Progenitor cell of endocrine pancreas (in vitro differentiated cells): ENCODE data around the gene DPP8. TPM values are rescaled to one million over a fixed set of nuclear protein-coding genes. Genes with fewer than 3 reads are reported as not detected.

Source experiments
- DNase-seq: peaks from one replicate; pipeline ENCODE4 v3.0.0; 2021; ENCODE audit warnings: low spot score; ENCODE audit not compliant: unreplicated experiment
- H3K27ac Mint-ChIP-seq: 2 replicates; pipeline ENCODE4 v1.8.0; 2021; ENCODE audit warnings: mild to moderate bottlenecking, moderate library complexity, mixed read lengths
- H3K27me3 Mint-ChIP-seq: 2 replicates; pipeline ENCODE4 v1.8.0; 2021; ENCODE audit warnings: mixed read lengths
- H3K36me3 Mint-ChIP-seq: 2 replicates; pipeline ENCODE4 v1.8.0; 2022; ENCODE audit warnings: mixed read lengths; ENCODE audit not compliant: insufficient read depth
- H3K4me1 Mint-ChIP-seq: 2 replicates; pipeline ENCODE4 v1.8.0; 2021; ENCODE audit warnings: low read depth, mixed read lengths
- H3K4me3 Mint-ChIP-seq: 2 replicates; pipeline ENCODE4 v1.8.0; 2021; ENCODE audit warnings: low read depth, mild to moderate bottlenecking, moderate library complexity, mixed read lengths
- H3K9me3 Mint-ChIP-seq: 2 replicates; pipeline ENCODE4 v1.8.0; 2021; ENCODE audit warnings: low read depth, mixed read lengths
- total RNA-seq: library from RNA; stranded (reverse); gene quantifications from 2 replicates; pipeline ENCODE4 v1.2.1, GENCODE V29; 2021
- TF ChIP-seq, protein P1 (sequence below): fragments of 200-600 bp; sonication (generic); IDR thresholded peaks from one replicate; pipeline ENCODE4 v1.5.0; 2021; ENCODE audit warnings: antibody characterized with exemption, mild to moderate bottlenecking; ENCODE audit not compliant: unreplicated experiment

Gene DPP8
- total RNA-seq, 1 donor from 2014 or later = 30.7 TPM

DNA sequence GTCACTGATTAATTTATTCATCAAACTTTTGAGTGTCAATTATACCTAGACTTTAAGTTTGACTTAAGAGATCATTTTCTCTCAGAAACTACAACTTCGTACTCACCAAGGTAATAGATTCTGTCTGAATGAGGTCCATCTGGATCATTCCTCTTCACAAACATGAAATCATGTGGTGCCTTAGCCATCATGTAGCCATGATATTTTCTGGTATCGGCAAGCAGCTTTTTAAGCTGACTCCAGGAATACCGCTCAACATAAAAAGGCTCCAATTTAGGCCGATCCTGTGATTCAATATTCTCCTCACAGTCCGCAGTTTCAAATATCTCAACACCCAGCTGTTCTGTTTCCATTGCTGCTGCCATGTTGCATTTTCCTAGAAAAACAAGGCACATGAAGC lies 5.3 kb downstream of the DPP8 start:
- Mint-ChIP-seq H3K4me1 (peaks cover 11% of the 10 kb centered on the region), H3K36me3 (peaks cover 9% of the 10 kb centered on the region), H3K27ac (no peak overlapping the region), H3K4me3 (no peak overlapping the region), H3K27me3 (no peaks in the 10 kb centered on the region), H3K9me3 (no peaks in the 10 kb centered on the region)
- TF ChIP-seq, protein P1, sequence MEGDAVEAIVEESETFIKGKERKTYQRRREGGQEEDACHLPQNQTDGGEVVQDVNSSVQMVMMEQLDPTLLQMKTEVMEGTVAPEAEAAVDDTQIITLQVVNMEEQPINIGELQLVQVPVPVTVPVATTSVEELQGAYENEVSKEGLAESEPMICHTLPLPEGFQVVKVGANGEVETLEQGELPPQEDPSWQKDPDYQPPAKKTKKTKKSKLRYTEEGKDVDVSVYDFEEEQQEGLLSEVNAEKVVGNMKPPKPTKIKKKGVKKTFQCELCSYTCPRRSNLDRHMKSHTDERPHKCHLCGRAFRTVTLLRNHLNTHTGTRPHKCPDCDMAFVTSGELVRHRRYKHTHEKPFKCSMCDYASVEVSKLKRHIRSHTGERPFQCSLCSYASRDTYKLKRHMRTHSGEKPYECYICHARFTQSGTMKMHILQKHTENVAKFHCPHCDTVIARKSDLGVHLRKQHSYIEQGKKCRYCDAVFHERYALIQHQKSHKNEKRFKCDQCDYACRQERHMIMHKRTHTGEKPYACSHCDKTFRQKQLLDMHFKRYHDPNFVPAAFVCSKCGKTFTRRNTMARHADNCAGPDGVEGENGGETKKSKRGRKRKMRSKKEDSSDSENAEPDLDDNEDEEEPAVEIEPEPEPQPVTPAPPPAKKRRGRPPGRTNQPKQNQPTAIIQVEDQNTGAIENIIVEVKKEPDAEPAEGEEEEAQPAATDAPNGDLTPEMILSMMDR = no peak
- no peak for DNase-seq

DNA sequence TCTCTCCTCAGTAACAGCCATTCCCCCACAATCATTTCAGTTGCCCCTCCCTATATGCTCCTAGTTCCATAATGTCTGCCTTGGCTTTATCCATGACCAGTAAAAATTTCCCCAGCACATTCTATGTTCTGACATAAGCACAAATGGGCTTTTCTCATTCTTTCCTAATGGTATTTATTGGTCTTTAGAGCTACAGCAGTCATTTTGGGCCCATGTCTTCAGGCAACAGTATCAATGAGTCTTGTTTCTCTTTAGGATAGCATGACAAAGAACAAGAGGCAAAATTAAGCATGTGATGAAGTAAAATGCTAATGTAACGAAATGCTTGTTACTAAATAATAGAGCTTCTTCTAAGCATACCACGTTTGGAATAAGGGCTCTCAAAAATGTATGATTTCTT lies 8.2 kb downstream of the DPP8 start:
- TF ChIP-seq, protein P1 = no peak
- Mint-ChIP-seq H3K4me3 (no peak overlapping the region), H3K36me3 (peaks cover 11% of the 10 kb centered on the region), H3K27ac (no peak overlapping the region), H3K27me3 (no peaks in the 10 kb centered on the region), H3K4me1 (no peaks in the 10 kb centered on the region), H3K9me3 (no peaks in the 10 kb centered on the region)
- no peak for DNase-seq

DNA sequence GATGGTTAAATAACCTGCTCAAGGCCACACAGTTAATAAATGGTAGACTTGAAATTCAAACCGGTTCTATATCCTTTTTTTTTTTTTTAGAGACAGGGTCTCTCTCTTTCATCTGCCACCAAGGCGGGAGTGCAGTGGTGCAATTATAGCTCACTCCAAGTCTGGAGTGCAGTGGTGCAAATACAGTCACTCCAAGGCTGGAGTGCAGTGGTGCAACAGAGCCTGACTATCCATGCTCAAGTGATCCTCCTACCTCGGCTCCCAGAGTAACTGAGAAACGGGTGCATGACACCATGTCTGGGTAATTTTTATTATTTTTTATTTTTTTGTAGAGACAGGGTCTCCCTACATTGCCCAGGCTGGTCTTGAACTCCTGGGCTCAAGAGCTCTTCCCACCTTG lies 23.4 kb downstream of the DPP8 start:
- H3K4me1 Mint-ChIP-seq = no peaks in the 10 kb centered on the region
- H3K27me3 Mint-ChIP-seq = no peaks in the 10 kb centered on the region
- no peak overlapping the region for H3K27ac Mint-ChIP-seq
- TF ChIP-seq, protein P1 = no peak
- H3K4me3 Mint-ChIP-seq = no peak overlapping the region
- no peaks in the 10 kb centered on the region for H3K9me3 Mint-ChIP-seq
- H3K36me3 Mint-ChIP-seq = peaks cover 23% of the 10 kb centered on the region
- DNase-seq = no peak

DNA sequence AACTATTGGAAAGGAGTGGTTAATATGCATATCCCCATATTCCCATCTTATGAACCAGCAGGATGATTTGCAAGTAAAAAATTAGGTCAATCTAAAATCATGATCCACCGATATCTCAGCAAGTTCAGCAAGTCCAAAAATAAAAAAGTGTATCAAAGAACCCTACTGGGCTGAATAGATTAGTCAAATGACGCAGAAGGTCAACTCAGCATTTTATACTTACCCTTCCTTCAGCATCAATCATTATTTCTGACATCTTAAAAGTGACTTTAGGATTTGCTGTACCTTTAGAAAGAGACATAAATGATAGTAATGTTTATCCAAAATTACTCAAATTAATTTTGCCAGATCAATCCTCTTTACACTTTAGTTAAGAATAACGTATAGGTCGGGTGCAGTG lies 32.6 kb downstream of the DPP8 start:
- DNase-seq = no peak
- TF ChIP-seq, protein P1 = no peak
- no peak overlapping the region for H3K27ac Mint-ChIP-seq
- H3K36me3 Mint-ChIP-seq = peaks cover 28% of the 10 kb centered on the region
- no peaks in the 10 kb centered on the region for H3K9me3 Mint-ChIP-seq
- no peaks in the 10 kb centered on the region for H3K4me1 Mint-ChIP-seq
- no peak overlapping the region for H3K4me3 Mint-ChIP-seq
- no peaks in the 10 kb centered on the region for H3K27me3 Mint-ChIP-seq

DNA sequence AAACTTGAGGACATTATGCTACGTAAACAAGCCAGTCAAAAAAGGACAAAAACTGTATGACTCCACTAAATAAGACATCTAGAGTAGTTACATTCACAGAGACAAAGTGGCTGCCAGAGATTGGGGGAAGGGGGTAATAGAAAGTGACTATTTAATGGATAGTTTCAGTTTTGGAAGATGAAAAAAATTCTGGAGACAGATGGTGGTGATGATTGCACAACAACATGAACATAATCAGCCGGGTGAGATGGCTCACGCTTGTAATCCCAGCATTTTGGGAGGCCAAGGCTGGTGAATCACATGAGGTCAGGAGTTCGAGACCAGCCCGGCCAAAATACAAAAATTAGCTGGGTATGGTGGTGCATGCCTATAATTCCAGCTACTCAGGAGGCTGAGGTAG lies 40.6 kb downstream of the DPP8 start:
- DNase-seq = no peak
- Mint-ChIP-seq H3K27ac (peak overlapping the region; percentile 6), H3K4me1 (no peaks in the 10 kb centered on the region), H3K4me3 (no peak overlapping the region), H3K27me3 (no peaks in the 10 kb centered on the region), H3K36me3 (peaks cover 13% of the 10 kb centered on the region), H3K9me3 (no peaks in the 10 kb centered on the region)
- TF ChIP-seq, protein P1 = no peak
